UCSD-AML1 (cell line): ENCODE results near the gene ZNF385D.
"Not testable (repeated sequence)": the region's sequence is repeated elsewhere in the genome, so short reads cannot be mapped to it uniquely, and the experiment has no call there.

Experiments
- DNase-seq: peaks from one replicate; lab custom pipeline; 2025; ENCODE audit not compliant: unreplicated experiment; lab: John Stamatoyannopoulos, UW

Gene ZNF385D

GRCh38 chr3:21524133-21524532 lies 226.9 kb downstream of the ZNF385D start:
- no peak for DNase-seq

GRCh38 chr3:21520106-21520963 lies 230.7 kb downstream of the ZNF385D start:
- DNase-seq: no peak

- DNase-seq: no peak
Observed at GRCh38 chr3:21517184-21517583, 233.8 kb downstream of the ZNF385D start.

GRCh38 chr3:21515417-21515816 lies 235.6 kb downstream of the ZNF385D start:
- DNase-seq: no peak

- DNase-seq: no peak
Observed at GRCh38 chr3:21509731-21510470, 241.1 kb downstream of the ZNF385D start.

- no peak for DNase-seq
Observed at GRCh38 chr3:21508246-21508645, 242.8 kb downstream of the ZNF385D start.

- DNase-seq: no peak
Observed at GRCh38 chr3:21505711-21506460, 245.1 kb downstream of the ZNF385D start.

GRCh38 chr3:21502656-21503055 lies 248.4 kb downstream of the ZNF385D start:
- no peak for DNase-seq

GRCh38 chr3:21500834-21501233 lies 250.2 kb downstream of the ZNF385D start:
- no peak for DNase-seq

- DNase-seq: not testable (repeated sequence)
Observed at GRCh38 chr3:21490671-21491070, 260.3 kb downstream of the ZNF385D start.

- no peak for DNase-seq
Observed at GRCh38 chr3:21487520-21487919, 263.5 kb downstream of the ZNF385D start.

GRCh38 chr3:21486024-21486935 lies 264.7 kb downstream of the ZNF385D start:
- DNase-seq: not testable (repeated sequence)

GRCh38 chr3:21484828-21485144 lies 266.2 kb downstream of the ZNF385D start:
- no peak for DNase-seq

- DNase-seq: peak; percentile 17
Observed at GRCh38 chr3:21484057-21484827, 266.8 kb downstream of the ZNF385D start.

GRCh38 chr3:21481991-21482390 lies 269.0 kb downstream of the ZNF385D start:
- DNase-seq: no peak

GRCh38 chr3:21477541-21478288 lies 273.3 kb downstream of the ZNF385D start:
- DNase-seq: no peak

- DNase-seq: no peak
Observed at GRCh38 chr3:21466476-21466875, 284.5 kb downstream of the ZNF385D start.

GRCh38 chr3:21464746-21465145 lies 286.3 kb downstream of the ZNF385D start:
- no peak for DNase-seq

- DNase-seq: no peak
Observed at GRCh38 chr3:21463319-21463718, 287.7 kb downstream of the ZNF385D start.
